Dedifferentiated amniotic fluid mesenchymal stem cell (primary cell): ENCODE data around the gene ZRSR2.
"Not testable (repeated sequence)": the region's sequence is repeated elsewhere in the genome, so short reads cannot be mapped to it uniquely, and the experiment has no call there.

Source experiments
- DNase-seq: peaks from one replicate; pipeline ENCODE4 v3.0.0-alpha.2; 2016; ENCODE audit errors: extremely low spot score

The ZRSR2 gene

DNA sequence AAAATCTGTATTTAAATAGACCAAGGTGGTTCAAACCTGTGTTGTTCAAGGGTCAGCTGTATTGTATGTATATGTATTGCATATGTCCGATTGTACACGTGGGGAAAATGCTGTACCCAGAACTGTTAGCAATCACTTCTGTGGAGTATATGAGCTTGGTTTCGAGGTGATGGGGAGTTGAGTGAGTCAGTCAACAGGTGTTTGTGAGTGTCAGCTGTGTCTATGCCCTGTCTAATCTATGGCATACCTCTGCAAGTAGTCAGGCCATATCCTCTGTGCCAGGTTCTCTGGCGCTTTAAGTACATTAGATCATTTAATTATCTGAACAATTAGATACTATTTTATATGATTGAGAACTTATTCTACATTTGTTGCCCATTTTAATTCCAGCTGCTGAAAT lies 7.4 kb downstream of the ZRSR2 start:
- DNase-seq: no peak

DNA sequence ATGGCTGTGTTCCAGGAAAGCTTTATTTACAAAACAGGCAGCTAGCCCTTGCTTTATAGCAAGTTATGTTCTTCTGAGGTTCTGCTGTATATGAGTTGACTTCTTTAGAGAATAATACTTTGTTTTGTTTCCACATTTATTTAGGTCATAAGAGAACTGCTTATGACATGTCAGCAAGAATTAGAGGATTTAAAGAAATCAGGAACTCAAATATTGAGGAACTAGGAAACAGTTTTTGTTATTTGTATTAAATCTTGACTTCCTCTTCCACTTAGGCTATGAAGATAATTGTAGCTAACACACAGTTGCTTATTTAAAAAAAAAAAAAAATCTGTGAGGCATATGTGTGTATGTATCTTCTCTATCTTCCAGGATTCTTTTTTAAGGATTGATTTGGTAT lies 14.3 kb downstream of the ZRSR2 start:
- no peak for DNase-seq

DNA sequence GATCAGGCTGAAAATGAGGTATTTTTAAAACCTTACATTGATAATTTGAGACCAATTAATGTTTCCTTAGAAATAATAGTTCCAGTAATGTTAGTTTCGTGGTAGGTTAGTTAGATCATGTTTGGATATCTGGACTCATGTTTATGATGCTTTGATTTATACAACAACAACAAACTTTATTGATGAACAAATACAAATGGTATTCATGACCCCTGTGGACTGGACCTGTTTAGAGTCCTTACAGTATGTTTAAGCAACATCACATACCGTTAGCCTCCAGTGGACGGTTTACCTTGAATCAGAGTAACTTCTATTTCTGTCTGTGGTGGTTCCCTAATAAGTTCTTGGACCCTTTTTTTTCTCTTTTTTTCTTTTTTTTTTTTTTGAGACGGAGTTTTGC lies 18.0 kb downstream of the ZRSR2 start:
- DNase-seq: no peak

DNA sequence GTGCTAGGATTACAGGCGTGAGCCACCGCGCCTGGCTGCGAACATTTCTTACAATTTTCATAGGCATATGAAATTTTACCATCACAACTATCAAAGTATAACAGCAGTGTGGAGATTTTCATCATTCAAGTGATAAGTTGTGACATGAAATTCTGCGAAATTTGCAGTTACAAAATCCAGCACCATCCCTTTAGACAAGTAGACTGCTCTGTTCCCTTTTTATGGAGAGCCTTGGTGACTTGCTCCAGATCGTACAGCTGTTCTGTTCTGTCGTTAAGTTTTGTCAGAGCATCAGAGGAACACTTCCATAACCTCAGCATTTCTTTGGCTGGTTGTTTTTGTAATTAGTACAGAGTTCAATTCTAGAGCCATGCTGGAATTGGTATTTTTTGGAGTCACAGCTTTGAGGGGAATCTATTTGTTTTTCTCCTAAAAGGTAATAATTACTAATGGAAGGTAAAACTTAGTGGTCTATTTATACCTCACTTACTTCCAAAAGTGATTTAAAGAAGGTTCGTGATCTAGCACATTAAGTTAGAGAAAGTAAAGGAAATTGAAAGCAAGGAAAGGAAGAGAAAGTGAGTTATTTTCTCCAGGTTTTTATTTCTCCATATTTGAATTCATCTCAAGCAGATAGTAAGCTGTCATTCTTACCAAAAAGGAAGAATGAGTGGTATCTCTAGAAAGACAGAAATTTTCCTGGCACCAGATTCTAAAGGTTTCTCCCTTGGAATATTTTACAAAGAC lies 22.1 kb downstream of the ZRSR2 start:
- DNase-seq: no peak

DNA sequence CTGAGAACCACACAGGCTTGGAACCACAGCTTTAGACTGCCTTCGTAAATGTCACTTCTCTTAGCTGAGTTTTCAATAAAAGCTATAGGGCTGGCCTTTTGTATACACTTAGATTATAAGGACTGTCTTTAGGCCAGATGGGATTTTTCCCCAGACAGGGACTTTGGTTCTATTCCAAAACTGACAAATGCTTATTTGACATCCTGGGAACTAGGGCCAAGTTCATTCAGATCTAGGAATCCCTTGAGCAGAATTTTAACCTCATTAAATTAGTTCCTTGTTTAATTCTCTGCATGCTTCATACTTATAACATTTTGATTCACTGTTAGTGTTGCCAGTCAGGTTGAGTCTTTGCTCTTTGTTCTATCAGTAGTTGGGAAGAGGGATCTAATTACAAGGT lies 23.1 kb downstream of the ZRSR2 start:
- no peak for DNase-seq

DNA sequence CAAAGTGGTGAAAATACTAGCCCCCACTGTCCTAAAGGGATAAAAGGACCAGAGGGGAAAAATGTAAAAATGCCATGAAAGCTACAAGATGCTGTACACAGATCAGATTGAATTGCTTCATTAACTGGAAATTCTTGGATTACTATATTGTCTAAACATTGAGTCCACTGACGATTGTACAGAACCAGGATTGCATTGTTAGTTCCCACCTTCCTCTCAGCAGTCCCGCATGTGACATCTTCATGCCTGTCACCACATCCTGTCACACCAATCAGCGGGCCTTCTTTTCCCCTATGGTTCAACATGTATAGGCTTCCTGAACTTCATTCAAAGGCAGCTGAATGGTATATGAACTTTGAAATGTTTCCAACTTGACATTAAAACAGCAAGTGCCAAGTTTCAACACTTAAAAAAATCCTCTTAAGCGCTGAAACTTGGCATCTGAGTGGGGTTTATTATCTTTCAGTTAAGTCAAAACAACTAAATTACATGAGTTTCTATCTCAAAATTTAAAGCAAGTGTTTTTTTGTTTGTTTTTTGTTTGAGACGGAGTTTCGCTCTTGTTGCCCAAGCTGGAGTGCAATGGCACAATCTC lies 24.6 kb downstream of the ZRSR2 start:
- no peak for DNase-seq

DNA sequence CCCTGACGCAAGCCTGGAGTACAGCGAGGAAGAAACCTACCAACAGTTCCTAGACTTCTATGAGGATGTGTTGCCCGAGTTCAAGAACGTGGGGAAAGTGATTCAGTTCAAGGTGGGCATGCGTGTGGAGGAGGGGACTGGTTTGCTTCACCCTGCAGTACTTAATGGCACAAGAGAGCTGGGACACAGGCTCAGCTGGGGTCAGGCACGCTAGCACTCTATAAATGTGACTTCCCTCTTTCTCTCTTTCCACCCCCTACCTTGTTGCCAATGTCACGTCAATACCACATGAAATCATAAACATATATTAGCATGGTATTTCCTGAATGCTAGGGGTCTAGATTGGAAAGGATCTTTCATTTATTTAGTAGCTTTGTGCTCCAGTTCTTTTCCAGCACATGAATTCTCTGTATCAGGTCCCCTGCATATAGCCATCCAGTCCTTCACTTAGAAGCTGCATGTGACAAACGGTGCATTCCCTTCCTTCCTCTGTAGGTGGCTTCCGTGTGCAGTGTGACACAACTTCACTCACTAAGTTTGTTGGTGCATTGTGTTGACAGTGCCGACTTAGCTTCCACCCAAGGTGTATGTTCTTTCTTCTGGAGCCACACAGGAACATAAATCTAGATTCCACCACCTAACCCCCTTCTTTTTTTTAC lies 25.6 kb downstream of the ZRSR2 start:
- DNase-seq: no peak

DNA sequence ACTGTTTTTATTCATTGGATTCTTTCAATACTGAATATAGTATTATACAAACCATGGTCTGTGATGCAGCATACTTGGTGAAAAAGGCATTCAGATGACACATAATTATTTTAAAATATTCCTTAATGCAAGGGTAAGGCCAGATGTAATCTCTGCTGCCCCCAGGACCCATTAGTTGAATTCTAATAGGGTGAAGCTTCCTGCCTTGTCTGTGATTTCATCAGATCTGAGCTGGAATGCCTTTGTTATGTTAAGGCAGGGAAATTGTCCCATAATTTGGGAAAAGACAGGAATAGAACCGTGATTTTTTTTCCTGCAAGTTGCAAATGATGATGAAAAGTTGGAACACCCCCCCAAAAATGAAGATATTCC lies 26.1 kb downstream of the ZRSR2 start:
- DNase-seq: no peak

DNA sequence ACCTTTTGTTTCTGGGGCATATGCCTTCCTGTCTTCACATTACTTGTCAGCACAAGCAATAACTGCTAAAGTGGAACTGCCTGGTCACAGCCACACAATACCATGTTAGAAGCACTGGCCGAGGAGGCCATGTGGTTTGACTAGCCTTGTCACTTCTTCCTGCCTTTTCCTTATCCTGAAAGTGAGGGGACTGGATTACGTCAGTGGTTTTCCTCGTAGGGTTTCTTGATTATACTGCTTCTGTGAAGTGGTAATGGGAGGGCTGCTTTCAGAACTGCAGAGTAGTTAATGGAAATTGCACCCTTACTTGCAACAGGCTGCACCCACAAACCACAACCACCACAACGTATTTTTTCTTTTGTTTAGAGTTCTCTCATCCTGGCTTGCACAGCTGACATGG lies 26.6 kb downstream of the ZRSR2 start:
- no peak for DNase-seq

DNA sequence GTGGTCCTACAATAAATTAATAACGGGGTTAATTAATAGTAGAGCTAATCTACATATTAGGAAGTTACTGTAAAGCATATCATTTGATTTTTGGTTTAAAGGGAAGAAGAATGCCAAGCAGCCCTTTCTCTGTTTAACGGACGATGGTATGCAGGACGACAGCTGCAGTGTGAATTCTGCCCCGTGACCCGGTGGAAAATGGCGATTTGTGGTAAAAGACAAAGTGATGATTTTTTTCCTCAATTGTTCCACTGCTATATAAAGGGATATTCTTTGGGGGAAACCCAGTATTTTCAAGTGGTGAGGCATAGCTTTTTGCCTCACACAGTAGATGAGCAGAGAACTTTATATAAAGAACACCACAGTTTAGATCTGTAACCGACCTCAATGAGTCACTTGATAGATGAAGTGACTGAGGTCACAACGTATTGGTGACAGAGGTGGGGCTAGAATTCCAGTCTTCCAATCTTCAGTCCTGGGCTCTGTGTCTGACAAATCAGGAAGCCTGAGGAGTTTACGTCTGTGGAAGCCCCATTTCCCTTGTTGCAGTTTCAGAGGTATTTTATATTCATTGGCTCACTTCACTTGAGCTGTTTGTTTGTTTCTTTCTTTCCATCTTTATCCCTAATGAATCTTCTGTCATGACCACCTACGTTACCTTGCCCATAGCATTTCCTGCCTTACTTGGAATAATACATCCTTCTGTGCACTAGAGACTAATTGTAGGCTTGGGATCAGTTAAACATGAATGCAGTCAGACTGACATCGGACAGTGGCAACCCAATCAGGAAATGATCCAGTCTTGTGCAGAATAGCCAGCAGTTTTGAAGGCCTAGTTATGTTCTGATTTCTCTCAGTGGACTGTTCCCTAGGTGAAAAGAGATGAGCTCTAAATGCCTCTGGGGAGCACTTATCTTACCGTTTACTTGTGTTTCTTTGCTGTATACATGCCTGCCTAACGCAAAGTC lies 30.1 kb downstream of the ZRSR2 start:
- no peak for DNase-seq

DNA sequence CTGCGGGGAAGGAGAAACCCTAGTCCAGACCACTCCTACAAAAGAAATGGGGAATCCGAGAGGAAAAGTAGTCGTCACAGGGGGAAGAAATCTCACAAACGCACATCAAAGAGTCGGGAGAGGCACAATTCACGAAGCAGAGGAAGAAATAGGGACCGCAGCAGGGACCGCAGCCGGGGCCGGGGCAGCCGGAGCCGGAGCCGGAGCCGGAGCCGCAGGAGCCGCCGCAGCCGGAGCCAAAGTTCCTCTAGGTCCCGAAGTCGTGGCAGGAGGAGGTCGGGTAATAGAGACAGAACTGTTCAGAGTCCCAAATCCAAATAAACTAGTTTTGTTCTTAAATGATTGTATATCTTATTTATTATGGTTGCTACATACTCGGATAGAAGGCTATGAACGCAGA lies 32.6 kb downstream of the ZRSR2 start:
- DNase-seq: no peak

DNA sequence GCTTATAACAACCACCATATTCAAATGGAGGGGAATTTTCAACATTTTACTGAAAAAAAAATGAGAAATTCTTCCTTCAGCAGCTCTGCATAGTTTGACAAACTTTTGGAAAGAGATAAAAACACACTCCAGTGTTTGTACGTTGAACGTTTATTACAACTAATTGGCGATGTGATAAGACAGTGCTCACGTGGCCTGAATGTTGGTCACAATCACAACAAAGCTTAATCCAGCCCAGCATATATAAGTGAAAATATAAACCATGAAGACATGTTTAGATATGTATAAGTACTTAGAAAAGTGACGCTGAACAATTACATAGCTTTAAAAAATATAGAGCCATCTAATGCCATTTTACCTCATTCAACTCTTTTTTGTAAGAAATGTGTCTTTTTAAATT lies 35.7 kb downstream of the ZRSR2 start:
- no peak for DNase-seq

DNA sequence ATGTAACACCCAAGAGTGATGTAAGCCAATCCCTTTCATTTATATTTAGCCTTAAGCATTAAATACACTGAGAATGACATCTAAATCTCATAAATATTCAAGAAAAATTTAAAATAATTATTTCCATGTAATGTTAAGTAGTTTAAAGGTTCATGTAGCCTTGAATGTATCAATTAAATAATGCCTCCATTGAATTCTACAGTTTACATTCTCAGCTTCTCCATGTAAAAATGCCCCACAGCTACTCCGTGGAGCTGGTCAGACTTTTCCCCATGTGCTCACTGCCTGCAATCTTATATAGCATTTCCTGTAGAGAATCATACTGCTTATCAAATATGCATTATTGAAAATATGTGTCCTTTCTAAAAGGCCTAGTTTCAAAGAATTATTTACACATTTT lies 38.9 kb downstream of the ZRSR2 start:
- no peak for DNase-seq

DNA sequence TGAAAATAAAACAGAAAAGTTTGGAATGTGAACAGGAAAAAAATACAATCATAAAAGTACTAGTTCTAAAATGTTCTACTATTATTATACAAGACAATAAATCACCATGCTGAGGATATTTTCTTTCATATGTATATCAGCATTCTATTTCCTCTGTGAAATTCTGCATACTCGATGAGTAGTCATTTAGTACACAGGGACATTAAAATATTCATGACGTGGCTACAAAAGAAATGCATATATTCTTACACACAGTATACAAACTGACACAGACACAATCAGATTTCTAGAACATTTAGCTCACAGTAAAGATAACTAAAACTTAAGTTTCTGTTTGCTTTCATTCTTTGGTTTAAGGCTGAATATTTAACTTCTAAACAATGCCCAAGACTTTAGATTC lies 41.1 kb downstream of the ZRSR2 start:
- DNase-seq: not testable (repeated sequence)

DNA sequence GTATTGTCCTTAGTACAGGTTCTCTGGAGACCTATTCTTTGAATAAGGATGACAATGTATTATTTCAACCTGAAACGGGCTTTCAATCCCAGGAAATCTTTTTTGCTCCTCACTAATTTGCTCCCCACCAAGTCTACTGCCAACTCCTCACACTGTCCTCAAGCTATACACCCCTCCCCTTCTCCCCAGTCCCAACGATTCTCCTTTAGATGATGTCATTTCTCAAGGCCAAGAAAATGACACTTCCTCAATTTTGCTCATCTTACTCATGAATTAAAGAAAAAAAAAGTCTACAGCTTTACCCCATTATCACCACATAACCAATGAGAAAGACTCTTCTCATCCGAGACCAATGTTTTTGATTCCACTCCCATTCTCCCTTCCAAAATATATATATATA lies 43.8 kb downstream of the ZRSR2 start:
- DNase-seq: no peak

DNA sequence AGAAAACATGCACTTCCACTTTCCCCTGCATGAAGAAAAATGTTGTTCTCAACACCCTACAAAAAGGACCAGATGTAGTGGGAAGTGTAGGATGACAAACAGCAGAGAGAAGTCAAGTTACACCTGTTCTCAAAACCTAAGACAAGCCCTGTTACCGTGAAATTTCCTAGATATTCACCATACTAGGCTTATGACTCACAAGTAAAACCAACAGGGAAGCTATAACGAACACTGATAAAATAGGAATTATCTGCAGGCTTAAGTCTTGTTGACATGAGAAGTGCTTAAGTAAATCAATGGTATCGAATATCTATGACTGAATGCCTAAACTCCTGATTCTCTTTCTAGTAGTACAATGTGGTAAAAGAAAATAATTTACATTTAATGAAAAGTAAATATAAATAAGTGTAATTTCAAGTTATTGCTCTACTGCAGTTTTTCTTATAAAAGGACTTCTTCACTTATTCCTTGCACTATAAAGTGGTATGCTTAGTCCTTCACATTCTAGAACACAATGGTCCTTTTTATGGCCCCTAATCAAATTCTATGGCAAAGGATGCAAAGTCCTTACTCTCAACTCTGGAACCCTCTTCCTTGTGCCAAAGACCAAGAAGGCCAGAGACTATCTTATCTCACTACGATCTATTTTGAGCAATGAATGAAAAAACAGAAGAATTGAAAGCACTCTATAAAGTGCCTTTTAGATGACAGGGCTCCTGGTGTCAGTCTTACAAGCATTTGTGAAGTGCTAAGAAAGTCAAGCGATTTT lies 44.7 kb downstream of the ZRSR2 start:
- DNase-seq: no peak

DNA sequence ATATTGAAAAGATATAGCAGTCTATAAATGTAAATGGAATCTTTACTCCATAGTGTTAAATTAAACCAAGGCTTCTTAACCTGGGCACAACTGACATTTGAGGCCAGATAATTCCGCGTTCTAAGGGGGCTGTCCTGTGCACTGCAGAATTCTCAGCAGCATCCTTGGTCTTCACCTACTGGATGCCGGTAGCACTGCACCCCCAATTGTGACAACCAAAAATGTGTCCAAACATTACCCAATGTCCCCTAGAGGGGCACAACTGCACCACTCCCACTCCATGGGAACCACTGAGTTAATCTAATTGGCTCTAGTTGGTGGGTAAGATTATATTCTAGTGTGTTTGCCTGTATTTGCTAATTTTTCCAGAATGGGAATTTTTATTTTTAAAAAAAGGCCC lies 47.7 kb downstream of the ZRSR2 start:
- no peak for DNase-seq

DNA sequence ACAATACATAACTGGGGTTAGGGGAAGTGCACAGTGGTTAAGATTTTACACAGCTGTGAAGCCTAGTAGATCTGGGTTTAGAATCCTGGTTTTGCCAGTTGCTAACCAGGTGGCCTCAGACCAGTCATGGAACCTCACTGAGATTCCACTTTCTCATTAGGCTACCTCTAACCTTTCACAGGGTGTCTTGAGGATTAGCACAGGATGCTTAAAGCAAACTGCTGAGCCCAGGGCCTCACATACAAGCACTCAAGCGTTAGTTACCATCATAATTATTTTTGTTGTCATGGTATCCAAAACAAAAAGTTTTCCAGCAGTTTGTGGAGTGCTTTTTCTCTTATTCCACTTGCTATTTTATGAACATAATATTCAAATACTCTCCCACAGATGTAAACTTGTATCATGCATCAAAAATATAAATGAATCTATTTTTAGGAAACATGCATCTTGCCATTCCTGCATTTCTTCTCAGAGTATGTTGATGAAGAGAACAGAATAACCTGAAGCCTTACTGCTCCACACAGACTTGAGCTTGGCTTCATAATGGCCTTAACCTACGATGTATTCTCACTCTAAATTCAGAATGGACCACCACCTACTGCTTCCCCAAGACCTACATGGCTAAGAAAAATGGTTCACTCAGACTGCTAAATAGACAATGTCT lies 51.7 kb downstream of the ZRSR2 start:
- DNase-seq: no peak

DNA sequence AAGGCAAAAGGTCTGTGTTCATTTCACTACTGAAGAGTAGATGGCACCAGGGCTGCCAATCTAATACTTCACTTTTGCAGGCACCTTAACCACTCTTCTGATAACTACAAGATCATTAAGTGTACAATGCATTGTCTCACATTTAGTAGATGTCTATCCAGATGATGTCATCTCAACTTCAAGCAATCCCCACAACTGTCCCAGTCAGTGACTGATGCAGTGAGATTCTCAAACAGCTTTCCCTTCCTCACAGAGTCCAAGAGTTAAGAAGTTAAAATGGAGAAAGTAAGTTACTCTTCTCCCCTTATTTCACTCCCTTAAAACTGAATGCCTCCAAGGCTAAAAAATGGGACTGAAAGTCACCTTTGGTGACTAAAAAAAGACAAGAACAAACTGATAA lies 53.7 kb downstream of the ZRSR2 start:
- no peak for DNase-seq

DNA sequence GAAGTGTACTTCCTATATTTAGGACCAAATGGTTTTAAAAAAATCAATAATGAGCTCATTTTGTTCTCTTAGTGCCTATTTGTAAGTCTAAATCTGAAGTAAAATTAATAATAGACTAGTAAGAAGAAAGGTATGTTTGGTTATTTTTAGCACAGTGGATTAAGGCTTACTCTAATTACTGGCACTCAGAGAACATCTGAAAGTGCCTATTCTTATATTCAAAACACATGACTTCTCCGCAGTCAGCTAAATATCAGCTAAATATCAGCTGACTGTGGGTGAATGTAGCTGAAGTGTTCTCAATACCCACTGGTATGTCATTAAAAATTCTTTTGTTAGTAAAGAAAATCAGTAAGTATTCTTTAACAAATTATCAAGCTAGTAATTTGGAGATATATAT lies 58.3 kb downstream of the ZRSR2 start:
- DNase-seq: no peak

DNA sequence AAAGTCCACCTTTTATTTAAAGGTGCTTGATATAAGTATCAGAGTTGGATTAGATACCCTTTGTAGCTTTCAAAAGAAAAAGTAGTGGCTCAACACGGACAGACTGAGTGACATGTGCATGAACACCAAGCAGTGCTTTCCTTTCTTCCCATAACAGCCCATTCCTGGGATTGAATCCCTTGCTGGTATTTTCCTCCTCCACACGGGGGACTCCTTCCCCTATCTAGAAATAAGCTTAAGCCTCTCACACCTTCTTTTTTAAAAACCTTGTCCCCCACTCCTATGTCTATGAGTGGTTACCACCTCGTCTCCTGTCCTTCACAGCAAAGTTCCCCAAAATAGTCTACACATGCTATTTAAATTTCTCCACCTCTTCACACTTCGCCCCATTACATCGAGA lies 59.3 kb downstream of the ZRSR2 start:
- DNase-seq: no peak
